NCI-H146 (cell line): ENCODE measurements around the gene BACE1-AS.

ENCODE experiments used
- DNase-seq: peaks from one replicate; lab custom pipeline; 2025; lab: John Stamatoyannopoulos, UW

BACE1-AS gene

DNA sequence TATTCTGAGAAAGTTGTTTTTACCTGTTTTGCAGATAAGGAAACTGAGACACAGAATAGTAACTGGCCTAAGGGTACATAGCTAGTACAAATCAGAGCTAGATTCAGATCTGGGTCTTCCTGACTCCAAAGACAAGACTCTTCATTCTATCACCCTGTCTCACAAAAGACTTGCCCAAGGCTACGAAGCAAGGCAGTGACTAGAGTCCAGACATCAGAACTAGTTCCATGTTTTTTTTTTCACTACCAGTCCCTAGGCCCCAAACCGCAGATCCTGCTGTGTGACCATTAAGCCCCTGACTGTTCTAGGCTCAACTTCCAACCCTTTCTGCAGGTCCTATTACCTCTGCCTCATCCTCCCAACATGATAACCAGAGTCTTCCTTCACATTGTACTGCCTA lies 1.5 kb downstream of the BACE1-AS start:
- DNase-seq = no peak

DNA sequence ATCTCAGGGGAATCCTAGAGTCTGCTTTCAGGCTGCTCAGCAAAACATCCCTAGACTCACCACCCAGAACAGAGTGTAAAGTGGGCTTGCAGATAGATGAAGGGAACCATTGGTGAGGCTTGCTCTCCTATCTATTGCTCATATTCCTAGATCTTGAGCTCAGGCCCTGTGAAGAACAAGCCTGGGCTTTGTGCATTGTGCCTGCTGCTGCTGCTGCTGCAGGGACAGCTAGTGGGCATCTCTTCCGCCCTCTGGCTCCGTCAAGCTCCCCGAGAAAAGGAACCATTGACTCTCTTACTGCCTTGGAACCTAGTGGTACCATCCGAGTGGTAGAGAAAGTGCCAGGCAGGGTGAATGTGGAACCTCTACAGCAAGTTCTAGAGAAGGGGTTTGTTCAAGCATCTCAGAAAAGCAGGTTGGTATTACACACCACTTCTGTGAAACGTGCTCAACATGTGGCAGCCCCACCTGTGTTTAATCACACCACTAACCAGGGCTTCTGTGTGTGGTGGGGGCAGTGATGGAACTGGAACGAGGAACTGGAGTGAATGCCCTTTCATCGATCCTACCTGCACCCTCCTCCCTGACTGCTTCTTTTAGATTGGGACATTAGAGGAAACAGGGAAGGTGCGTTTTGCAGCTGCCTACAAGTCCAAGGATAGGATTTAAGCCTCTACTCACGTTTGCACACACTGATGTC lies 4.4 kb downstream of the BACE1-AS start:
- no peak for DNase-seq

DNA sequence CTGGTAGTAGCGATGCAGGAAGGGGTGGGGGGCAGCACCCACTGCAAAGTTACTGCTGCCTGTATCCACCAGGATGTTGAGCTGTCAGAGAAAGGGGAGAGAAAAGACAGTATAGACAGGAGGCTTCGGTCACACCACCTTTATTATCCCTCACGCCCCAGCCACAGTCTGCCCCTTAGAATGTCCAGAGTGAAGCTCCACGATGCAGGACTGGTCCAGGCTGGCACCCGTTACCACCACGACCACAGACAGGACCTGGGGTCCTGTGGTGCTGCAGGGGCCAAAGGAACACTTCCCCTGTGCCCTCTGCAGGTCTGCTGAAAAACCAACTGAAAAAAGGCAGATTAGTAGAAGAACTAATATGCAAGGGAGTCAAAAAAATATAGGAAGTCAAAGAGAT lies 5.7 kb downstream of the BACE1-AS start:
- no peak for DNase-seq

DNA sequence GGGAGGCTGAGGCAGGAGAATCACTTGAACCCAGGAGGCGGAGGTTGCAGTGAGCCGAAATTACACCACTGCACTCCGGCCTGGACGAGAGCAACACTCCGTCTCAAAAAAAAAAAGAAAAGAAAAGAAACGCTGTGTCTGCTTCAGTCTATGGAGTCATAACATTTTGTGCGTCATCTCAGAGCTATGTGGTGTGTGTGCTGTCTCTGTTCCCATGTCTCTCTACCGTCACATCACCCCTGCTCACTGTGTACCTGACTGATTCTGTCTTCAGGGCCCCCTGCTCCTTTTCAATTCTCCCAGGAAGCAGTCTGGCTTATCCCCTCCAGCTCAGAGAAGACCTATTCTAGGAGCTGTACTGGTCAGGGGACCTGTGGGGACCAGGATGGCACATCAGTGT lies 7.0 kb downstream of the BACE1-AS start:
- DNase-seq = no peak

DNA sequence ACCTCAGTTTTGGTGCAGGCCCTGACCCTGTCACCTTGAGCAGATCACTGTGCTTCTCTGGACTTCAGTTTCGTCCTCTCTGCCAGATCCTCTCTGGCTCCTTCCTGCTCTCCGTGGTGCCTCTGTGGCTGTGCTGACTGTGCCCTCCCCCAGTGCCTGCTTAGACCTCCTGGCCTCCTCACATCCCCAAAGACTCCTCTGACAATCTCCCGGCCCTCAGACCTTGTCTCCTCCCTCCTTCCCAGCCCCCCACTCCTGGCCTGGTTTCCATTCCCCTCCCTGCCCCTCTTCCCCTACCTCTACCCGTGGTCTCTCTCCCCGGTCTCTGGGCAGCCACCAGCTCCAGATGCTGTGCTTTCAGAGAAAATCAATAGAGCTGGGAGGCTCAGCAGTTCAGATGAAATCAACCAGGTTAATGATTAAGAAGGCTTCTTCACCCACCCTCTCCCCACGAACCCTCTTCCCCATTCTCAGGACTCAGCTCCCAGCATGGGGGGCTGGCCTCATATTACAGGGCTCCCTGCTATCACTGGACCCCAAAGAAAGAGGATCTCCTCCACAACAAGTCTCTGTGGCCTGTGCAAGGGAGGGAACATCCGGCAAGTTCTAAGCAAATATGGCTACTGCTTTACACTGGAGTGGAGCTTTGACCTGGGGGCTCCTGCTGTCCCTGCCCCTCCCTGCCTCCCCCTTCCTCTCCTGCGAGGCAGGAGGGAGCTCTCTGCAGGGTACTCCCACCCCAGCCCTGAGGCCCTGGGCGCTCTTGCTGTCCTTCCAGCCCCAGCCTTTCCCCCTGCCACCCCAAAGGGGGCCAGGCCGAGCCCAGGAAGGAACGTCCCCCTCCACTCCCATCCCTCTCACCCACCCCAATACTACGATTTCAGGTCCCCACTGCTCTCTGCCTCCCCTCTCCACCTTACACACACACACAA lies 8.5 kb downstream of the BACE1-AS start:
- no peak for DNase-seq

DNA sequence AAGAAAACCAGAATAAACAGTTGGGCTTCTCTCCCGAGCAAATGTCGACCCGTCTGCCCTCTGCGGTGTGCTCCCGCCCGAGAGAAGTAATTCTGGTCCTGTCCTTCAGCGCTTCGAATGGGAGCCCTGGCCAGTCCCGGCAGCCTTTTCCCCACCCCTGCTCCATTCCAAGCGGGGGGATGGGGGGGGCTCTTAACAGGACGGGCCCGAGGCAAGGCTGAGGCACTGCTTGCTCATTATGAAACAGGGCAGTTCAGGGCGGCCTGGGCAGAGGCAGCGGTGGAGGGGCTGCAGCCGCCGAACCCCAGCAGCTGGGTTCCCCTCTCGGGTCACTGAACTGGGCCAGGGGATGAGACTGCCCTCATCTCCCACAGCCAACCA lies 9.1 kb downstream of the BACE1-AS start:
- DNase-seq = no peak

DNA sequence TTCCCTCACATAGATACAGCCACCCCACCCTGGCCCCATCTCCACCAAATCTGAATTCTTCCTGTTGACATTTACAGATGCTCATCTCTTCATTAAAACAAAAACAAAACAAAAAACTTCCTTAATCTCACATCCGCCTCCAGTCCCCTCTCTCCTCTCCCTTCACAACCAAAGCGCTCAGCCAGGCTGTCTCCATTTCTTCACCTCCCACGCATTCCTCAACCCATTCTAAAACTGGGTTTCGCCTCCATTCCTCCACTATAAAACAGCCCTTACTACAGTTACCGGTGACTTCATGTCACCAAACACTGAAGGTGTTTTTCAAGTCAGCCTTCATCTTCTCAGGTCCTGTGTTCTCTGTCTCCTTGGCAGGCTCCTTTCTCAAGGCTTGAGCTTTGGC lies 9.6 kb downstream of the BACE1-AS start:
- no peak for DNase-seq

DNA sequence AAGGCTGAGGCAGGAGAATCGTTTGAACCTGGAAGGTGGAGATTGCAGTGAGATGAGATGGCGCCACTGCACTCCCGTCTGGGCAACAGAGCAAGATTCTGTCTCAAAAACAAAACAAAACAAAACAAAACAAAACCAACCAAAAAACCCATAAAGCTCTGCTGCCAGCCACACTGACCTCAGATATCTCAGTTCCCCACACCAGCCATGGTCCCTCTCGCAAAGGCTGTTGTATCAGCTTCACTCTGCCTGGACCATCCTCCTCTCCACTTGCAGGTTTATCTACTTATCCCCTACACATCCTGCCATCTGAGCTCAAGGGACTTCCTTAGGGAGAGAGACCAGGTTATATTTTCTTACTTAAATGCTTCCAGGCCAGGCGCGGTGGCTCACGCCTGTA lies 11.1 kb downstream of the BACE1-AS start:
- DNase-seq = no peak

DNA sequence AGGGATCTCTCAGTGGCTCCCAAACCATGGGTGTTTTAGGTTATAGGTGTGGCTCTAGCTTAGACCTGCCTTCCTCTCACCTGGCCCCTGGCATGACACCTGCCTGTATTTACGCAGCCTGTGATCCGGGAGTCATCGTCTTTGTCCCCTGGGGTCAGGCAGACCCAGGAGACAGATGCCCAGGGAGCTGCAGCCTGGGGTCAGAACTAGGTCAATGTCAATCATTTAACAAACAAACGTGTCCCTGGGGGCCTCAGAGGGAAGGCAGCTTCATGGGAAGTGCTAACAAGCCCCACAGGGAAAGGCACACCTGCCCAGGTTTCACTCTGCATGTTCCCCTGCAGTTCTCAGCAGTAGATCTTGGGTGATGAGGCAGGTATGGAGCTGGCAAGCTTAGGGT lies 12.0 kb downstream of the BACE1-AS start:
- peak; percentile 95 for DNase-seq

DNA sequence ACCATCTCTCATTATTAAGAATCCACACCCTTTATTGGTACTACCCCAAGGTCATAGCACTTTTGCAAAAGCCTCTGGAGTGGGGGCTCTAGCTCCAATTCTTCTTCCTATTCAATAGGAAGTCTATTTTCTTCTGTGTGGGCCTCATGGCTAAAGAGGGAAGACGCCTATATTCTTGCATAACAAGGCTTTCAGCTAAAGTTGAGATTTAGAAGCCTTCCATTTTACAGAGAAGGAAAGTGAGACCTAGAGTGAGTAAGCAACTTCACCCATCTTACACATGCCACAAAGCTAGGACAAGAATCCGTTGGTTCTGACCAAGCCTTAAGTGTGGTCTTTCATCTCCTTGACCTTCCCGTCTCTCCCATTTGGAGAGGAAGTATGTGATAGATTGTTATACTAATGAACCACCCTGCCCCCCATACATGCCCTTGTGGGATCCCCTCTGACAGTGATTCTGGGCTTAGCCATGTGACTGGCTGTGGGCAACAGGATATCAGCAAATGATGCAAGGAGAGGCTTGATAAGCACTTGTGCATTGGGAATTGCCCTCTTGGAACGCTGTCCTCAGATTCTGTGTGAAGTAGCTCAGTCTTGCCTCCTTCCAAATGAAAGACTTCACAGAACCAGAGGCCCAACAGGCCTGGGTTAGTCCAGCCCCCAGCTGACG lies 12.6 kb downstream of the BACE1-AS start:
- DNase-seq = no peak

DNA sequence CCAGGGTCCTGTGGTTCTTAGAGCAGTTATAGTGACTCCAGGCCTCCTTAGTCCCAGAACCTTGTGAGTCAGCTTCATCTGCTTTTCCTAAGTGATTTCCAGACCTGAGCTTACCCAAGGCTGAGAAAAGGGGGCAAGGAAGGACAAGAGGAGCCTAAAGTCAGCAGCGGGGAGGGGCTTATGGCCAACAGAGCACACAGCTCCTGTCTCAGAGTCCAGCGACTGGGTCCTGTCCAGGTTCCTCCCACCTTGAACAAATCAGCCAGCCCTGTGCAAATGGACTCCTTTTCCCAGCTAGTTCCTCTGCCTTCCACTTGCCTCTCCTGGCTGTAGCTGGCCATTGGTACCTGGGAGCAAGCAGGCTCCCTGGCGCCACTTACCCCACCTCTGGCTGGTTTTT lies 14.0 kb downstream of the BACE1-AS start:
- no peak for DNase-seq

DNA sequence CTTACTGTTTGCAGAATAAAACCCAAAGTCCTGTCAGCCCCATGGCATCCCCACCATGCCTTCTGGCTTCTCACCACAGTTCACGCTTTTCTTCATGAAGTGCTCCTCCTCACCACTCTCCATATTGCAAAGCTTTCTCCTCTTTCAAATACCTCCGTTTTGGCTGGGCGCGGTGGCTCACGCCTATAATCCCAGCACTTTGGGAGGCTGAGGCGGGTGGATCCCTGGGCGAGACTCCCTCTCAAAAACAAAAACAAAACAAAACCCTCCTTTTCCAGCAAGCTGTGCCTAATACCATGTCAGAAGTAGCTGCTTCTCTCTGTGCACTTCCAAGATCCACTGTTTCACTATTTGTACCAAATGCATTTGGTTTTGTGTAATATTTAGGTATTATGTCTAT lies 18.2 kb downstream of the BACE1-AS start:
- DNase-seq = no peak

DNA sequence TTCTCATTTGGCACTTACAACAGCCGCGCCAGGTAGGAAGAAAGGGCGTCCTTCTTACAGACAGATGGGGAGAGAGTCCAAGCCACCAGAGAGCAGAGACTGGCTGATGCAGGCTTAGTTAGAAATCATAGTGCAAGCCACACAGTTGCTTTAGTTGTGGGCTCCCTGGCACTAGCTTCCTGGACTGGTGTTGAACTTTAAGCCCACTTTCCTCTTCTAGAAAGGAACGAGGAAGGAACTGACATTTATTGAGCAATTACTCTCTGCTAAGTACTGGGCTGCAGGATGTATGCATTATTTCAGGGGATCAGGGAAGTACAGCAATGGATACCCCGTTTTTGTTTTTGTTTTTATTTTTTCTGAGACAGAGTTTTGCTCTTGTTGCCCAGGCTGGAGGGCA lies 21.9 kb downstream of the BACE1-AS start:
- no peak for DNase-seq

DNA sequence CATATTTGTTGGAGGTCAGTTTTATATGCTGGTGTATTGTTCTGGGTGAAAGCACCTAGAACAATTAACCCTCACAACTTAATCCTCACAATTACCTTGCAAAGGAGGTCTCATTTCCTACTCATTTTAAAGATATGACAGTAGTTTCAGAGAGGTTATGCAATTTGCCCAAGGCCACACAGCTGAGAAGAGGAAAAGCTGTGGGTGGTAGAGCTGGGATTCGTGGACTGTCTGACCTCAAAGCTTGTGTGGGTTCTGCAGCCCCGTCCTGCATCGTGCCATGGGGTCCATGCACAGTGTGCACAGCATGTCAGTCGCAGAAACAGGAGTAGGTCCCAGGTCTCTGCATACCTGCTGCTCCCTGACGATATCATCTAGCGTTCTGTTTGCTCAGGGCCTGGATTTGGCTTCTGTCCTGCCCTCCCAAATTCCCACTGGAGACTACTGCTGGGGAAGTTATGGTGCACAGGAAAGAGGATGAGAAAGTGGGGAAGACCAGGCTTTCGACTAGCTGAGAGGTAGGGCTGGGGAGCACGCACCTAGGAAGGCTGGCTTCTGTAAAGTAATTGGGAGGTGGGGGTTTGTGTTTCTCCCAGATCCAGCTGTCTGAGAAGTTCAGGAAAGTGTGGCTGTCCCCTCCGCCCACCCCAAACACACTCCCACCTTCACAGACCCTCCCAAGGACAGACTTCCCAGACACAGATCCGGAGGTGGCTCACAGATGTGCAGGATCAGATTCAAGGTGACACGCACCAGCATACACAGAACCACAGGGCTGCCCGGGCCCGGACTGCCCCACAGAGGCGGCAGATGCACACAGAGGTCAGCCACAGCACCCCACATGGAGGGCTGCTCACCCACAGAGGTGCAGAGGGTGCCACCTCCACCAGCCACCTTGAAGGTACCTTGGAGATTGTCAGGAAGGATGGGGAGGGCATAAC lies 23.0 kb downstream of the BACE1-AS start:
- DNase-seq = no peak

DNA sequence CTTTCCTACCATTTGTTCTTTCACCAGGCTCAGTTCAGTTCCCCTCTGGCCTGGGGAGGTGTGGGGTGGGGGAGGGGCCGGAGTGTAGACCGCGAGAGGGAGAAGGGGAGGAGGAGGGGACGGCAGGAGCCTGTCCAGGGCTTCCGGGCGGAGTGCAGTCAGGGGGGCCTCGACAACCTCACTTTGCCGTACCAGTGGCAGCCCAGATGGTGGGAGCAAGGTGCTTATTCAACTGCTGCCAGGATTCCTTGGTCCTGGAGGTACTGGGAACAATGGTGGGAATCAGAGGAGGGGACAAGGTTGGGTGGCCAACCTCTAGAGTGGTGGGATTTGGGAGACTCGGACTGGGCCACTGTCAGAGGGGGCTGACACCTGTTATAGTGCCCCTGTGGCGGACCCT lies 23.7 kb downstream of the BACE1-AS start:
- DNase-seq = no peak

DNA sequence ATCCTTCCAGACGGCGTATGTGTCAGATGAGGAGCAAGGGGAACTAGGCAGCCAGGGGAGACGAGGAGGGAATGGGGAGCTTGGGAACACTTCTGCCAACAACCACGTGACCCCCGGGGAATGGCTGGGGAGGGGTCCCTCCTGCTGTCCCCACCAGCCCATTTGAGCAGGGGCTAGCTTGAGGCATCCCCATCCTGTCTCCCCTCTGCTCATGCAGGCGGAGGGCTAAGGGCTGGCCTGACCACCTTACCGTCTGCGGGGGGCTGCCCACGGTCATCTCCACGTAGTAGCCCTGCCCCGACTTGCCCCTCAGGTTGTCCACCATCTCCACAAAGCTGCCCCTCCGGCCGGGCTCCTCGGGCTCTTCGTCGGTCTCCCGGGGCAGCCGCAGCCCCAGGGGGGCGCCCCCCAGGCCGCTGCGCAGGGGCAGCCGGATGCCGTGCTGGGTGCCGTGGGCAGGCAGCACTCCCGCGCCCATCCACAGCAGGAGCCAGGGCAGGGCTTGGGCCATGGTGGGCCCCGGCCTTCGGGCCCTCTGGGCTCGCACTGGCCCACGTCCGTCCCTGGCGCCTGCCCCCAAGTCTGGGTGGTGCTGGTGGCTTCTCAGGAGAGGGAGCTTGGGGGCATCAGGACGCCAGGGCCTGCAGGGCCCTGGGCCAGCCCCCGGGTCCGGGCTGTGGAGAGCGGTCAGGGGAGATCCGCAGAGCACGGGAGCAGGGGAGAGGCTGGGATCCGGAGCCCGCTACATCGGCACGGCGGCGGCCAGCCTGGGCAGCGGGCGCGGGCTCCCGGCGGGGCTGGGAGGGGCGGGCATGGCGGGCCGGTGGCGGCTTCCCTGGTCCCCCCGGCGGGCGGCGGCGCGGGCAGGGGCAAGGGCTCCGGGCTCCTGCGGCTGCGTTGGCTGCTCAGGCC lies 24.4 kb downstream of the BACE1-AS start:
- DNase-seq = peak; percentile 51

DNA sequence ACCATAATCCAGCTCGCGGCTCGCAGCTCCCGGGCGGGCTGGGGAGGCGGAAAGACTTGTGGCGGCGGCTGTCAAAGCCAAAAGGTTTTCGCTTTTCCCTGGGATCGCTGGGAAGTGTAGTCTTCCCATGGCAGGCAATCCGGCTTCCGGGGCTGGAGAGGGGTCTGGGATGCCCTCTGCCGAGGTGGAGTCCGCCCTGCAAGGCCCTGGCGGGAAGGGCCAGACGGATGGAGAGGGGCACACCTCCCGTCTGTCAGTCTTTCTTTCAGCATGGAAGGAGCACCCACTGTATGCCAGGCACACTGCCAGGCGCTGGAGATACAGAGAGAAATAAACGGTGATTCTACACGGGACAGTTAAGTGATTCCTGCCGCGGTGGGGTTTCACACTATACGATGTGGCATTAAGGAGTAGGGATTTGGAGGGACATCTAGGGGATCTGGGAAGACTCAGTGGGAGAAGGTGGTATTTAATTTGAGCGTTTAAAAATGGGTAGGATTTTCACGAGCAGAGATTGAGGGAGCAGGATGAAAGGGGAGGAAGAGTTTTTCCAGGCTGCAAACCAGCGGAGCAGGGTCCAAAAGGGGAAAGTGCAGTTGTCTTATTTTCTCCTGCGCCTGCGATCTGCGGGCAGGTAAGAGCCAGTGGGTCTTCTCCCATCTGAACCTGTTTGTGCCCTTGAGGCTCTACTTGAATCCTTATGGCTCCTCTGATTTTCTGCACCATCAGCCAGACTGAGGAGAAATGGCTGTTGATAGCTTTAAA lies 25.2 kb downstream of the BACE1-AS start, which contains the start of gene BACE1:
Gene BACE1 (minus strand): TSS at position 60 of the 765 bp plus-strand sequence. CDS start 461 bp downstream, outside the sequence.
- DNase-seq = peak; percentile 92

DNA sequence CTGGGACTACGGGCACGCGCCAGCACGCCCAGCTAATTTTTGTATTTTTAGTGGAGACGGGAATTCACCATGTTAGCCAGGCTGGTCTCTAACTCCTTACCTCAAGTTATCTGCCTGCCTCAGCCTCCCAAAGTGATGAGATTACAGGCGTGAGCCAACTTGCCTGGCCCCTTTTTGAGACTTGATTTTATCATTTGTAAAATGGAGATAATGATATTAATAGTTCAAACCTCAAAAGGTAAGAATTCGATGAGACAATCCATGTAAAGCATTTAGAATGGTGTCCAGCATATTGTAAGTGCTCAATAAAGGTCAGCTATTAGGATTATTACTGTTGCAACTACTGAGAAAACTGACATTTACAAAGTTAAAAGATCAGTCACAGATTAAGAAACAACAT lies 27.6 kb downstream of the BACE1-AS start:
- no peak for DNase-seq

DNA sequence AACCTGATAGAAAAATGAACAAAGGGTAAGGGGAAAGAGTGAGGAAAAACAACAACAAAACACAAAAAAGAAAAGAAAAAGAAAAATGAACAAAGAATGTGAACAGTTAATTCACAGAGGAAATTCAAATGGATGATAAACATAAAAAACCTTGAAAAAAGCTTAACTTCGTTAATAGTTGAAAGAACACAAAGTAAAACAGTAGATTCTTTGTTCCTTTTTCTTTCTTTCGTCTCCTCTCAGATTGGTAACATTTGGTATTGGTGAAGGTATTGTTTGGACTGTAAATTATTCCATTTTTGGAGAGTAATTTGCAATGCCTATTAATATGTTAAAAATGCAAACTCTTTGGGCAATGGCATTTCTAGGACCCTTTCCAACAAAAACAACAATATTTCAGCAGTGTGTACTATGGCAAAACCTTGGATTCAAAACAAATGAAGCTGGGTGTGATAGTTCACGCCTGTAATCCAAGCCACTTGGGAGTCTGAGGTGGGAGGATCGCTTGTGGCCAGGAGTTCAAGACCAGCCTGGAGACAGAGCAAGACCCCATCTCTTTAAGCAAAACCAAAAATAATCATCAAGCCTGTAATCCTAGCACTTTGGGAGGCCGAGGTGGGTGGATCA lies 28.2 kb downstream of the BACE1-AS start:
- DNase-seq = no peak
